ENCODE data around the gene INAFM1. TPM values are rescaled to one million over a fixed set of nuclear protein-coding genes. Genes with fewer than 3 reads are reported as not detected.
A peak's percentile ranks its signal among the peaks of the same experiment; 100 is the strongest.

Gene INAFM1
- total and polyA plus RNA-seq, 9 of the 15 experiments (the other 6 are each of a cell fraction or from before 2014, with no cell fraction given), result 0.71 to 30.9 (median 3.1) TPM

GRCh38 chr19:47275791-47276461, 1.2 kb downstream of the INAFM1 start (continued):
- TF ChIP-seq TFAM (CRISPR knock-in tag; conservative IDR thresholded peaks at IDR 0.05) (no peak), ESRRB (CRISPR knock-in tag; IDR thresholded peaks at IDR 0.05; ENCODE audit: borderline replicate concordance) (no peak), CBFA2T2 (conservative IDR thresholded peaks at IDR 0.05) (no peak), PTRF (tag; IDR thresholded peaks at IDR 0.05) (no peak), ZNF518B (CRISPR knock-in tag; IDR thresholded peaks at IDR 0.05) (no peak), POLR2AphosphoS2 (IDR thresholded peaks at IDR 0.05; ENCODE audit: low read length) (no peak), SRSF3 (IDR thresholded peaks at IDR 0.05; ENCODE audit: insufficient read depth, low read length) (no peak), ZSCAN32 (CRISPR knock-in tag; IDR thresholded peaks at IDR 0.05) (no peak), MLX (CRISPR knock-in tag; conservative IDR thresholded peaks at IDR 0.05) (no peak), MTA2 (IDR thresholded peaks at IDR 0.05; ENCODE audit: low read depth) (no peak), PRPF4 (IDR thresholded peaks at IDR 0.05; ENCODE audit: insufficient read depth, low read depth, low read length, poor library complexity, severe bottlenecking) (no peak), FOXK1 (CRISPR knock-in tag; IDR thresholded peaks at IDR 0.05; ENCODE audit: borderline replicate concordance) (0 out of 2 replicates have a peak, but pooled peaks have one; percentile 22), ZNF740 (CRISPR knock-in tag; IDR thresholded peaks at IDR 0.05) (no peak), ZNF740 (tag; IDR thresholded peaks at IDR 0.05) (no peak), BCLAF1 (IDR thresholded peaks at IDR 0.05; ENCODE audit: borderline replicate concordance in 1 of 2, control insufficient read depth in 1 of 2, low read depth in 2 of 2, low read length in 1 of 2) (no peak), E2F1 (CRISPR knock-in tag; IDR thresholded peaks at IDR 0.05) (no peak), NFATC3 (IDR thresholded peaks at IDR 0.05) (no peak), SREBF2 (CRISPR knock-in tag; IDR thresholded peaks at IDR 0.05) (no peak)

Data from K562 (cell line).